Hematopoietic multipotent progenitor cell treated with erythropoietin and hydrocortisone succinate and interleukin-3 and kit ligand, for 15 days (in vitro differentiated cells): ENCODE results near the gene XAB2.
"Not testable (repeated sequence)": the region's sequence is repeated elsewhere in the genome, so short reads cannot be mapped to it uniquely, and the experiment has no call there.

Source experiments
- DNase-seq: peaks from one replicate; pipeline ENCODE4 v3.0.0-alpha.2; 2015; ENCODE audit warnings: low spot score

XAB2 gene

GRCh38 chr19:7577422-7577821 lies 51.9 kb downstream of the XAB2 start:
- DNase-seq: not testable (repeated sequence)

- peak; percentile 27 for DNase-seq
Measured at GRCh38 chr19:7575434-7576040, 53.8 kb downstream of the XAB2 start.

DNA sequence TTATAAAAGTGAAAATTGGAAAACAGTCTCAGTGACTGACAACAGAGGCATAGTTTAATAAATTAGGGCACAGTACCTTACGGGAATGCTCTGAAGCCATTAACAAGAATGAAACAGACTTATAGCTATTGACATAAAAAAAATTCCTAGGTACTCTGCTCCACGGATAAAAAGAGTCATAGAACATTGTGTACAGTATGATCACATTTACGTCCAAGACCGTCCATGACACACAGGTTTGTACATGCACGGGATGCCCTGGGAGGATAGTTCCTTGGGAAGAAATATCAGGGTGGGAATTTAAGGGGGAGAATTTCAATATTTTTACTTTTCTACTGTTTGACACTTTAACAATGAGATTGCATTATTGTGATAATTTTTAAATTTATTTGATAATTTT lies 58.6 kb downstream of the XAB2 start:
- no peak for DNase-seq
